GM15510 (cell line): ENCODE data around the gene CEPT1.

Experiments used
- POLR2A ChIP-seq: IDR thresholded peaks from 3 replicates; pipeline ENCODE4 v1.6.1; 2011; ENCODE audit warnings: borderline replicate concordance; ENCODE audit not compliant: insufficient read length; ENCODE audit errors: extremely low read depth

Gene CEPT1

DNA sequence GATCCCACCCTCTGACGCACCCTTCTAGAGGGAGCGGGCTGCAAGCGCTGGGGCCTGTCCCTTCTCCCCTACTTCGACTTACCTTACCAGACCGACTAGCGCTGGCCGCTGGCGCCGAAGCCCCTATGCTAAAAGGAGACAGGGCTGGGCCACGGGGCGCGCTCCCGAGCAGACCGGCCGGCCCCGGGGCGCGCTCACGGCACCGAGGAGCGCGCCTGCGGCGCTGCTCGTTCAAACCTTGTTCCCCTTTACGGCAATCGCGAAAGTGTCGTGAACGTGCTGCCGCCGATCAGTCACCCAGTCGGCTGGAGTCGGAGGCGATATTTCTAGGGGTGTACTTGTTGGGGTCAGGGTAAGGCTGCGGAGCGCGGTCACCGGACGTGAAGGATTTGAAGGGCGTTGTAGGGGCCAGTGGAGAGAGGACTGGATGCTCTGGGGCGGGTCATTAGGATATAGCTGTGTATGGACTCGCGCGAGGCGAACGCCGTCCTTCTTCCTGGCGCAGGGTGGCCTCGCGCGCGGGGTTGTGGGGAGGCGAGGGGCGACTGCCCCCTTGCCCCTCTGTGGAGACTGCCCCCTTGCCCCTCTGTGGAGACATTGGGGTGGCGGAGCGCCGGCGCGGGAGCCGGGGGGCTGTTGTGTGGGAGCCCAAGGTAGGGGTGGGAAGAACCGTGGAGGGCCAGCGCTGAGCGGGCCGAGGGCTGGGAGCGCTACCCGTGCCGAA is at the start of gene CEPT1, which contains the start of gene DRAM2:
Gene CEPT1, plus strand, starts transcription at position 268 of the 724 bp plus-strand sequence. CDS start 7,492 bp downstream, outside the sequence.
Gene DRAM2, minus strand, starts transcription at position 138 of the 724 bp plus-strand sequence. CDS start 8,539 bp downstream, outside the sequence.
- TF ChIP-seq POLR2A, result peak; percentile 81

DNA sequence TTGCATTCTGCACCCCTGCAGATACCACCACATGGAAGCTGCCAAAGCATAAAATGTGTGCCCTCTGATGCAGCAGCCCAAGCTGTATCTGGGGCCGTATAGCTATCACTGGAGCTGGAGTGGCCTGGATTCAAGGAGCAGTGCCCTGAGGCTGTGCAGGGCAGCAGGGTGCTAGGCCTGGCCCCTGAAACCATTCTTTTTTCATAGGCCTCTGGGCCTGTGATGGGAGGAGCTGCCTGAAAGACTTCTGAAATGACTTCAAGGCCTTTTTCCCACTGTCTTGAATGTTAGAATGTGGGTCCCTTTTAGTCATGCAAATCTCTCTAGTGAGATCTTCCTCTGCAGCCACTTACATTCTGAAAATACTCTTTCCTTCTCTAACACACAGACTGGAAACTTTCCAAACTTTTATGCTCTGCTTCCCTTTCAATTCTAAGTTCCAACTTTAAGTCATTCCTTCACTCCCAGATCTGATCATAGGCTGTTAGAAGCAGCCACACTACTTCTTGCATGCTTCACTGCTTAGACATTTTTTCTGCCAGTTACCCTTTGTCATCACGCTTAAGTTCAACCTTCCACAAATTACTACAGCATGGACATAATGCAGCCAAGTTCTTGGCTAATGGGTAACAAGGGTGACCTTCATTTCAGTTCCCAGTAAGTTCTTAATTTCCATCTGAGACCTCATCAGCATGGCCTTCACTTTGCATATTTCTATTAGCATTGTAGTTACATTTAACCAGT is 42.5 kb upstream of the CEPT1 start:
- no peak for TF ChIP-seq POLR2A

DNA sequence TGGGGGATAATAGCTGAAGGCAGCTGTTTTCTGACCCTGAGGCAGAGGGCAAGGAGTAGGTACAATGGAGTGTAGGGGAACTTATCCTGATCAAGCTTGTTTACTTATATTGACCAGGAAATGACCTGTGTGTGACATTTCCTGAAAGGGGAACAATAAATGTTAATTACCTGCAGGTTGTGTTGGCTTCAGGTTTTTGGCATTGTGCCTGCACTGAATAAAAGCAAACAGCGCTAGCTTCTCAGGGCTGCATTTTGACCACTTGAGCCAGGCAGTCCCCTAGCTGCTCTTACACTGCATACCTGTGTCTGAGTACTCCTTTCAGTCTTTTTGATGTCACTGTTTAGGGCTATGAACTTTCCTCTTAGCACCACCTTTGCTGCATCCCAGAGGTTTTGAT is 40.7 kb upstream of the CEPT1 start:
- no peak for TF ChIP-seq POLR2A

DNA sequence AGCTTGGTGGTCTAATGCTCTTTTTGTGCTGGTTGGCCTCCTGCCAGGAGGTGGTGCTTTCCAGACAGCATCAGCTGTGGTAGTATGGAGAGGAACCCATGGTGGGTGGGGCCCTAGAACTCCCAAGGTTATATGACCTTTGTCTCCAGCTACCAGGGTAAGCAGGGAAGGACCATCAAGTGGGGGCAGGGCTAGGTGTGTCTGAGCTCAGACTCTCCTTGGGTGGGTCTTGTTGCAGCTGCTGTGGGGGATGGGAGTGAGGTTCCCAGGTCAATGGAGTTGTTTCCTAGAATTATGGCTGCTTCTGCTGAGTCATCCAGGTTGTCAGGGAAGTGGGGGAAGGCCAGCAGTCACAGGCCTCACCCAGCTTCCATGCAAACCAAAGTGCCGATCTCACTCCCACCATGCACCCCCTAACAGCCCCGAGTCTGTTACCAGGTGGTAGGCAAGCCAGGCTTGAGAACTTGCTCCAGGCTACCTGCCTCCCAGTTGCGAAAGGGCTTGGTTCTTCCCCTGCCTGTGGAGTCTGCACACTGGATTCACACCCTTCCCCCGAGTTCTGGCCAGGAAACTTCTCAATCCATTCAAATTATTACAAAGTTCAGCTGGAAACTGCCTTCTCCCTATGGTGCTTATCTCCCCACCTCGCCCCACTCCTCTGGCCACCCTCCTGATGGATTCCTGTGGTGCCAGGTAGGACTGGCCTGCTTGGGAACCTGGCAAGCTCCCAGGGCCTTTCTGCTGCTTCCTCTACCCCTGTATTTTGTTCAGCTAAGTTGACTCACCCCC is 38.0 kb upstream of the CEPT1 start:
- no peak for TF ChIP-seq POLR2A

DNA sequence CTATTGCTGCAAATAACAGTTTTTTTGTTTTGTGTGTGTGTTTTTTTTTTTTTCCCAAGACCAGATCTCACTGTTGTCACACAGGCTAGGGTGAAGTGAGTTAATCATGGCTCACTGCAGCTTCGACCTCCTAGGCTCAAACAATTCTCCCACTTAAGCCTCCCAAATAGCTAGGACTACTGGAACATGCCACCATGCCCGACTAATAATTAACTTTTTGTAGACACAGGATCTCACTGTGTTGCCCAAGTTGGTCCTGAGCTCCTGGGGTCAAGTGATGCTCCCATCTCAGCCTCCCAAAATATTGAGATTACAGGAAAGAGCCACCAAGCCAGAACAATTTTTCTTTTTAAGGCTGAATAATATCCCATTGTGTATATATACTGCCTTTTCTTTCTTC is 35.0 kb upstream of the CEPT1 start:
- TF ChIP-seq POLR2A, result no peak

DNA sequence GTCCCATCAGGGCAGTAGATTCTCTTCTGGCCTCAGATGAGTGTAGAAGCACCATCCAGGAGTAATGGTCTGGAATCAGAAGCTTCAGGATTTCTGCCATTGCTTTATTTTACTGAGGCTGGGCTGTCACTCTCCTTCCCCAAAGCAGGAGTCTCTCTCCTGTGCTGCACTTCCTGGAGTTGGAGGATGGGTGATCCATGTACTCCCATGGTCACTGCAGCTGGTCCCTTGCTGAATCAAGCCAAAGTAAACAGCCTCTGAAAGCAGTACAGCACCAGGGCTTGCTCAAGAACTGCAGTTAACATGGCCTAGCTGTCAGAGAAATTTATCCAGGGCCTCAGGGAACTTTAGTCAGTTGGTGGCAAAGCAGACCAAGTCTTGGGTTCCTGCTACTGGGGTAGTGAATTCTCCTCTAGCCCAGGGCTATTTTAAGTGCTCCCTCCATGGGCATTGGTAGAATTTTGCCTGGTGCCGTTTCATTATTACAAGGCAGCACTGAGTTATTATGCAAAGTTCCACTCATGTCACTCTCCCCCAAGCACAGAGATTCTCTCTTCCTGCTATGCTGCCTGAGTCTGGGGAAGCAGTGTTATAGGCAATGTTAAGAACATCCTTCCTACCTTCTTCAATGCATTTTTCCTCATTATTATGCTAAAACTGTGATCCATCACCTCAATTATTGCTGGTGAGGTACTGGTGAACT is 29.7 kb upstream of the CEPT1 start:
- no peak for TF ChIP-seq POLR2A

DNA sequence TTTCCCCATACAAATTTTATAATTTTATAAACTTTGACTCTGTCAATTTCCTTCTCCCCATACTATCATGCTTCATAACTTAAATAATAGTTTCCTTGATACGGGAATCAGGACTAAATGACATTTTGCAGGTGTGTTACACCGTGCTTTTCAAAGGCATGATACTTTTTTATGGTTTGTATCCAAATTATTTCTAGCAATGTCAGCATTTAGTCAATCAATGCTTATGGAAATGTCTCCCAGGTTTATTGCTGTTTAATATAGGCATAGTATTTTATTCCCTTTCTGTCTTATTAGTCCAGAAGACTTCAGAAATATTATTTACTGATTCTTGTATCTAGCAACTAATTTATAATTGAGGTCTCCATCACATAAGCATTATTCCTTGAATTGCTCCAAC is 23.5 kb upstream of the CEPT1 start:
- no peak for TF ChIP-seq POLR2A

DNA sequence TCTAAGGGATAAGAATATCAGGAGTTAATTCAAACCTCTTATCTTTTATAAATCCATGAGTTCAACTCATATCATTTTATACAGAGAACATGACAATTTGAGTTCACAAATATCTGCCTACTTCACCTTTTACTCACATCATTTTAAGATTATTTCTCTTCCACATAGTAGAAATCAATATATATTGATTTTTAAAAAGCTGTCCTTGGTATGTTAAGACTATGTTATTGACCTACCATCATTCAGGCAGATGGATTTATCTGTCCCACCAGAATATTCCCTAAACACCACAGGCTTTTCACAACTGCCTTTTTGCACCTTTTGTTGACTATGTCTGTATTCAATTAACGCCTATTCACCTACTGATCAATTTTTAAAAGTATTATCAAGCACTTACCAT is 13.7 kb upstream of the CEPT1 start:
- no peak for TF ChIP-seq POLR2A

DNA sequence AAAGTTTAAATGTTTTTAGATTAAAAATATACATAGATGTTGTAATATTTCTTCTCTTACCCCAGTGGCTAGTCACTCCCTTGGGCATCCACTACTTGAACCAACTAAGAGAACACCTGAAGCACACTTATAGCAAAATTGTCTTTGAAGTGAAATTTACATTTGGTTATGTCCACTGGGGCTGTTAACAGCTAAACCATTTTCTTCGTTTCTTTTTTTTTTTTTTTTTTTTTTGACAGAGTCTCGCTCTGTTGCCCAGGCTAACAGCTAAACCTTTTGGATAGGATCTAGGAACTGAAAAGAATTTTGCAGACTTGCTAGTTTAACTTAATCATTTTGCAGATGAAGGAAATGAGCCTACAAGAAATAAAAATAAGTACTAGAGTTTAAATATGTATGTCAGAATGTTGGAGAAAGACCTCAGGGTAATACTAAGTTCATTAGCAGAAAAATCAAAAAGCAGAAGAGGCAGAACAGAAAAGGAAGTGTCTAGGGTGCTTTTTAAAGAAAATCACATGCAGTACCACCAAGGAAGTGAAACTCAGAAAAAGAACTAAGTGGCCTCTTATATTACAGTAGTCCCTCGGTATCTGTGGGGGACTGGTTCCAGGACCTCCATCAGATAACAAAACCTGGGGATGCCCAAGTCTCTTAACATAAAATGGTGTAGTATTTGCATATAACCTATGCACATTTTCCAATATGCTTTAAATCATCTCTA is 11.9 kb upstream of the CEPT1 start:
- TF ChIP-seq POLR2A, result peak; percentile 19

DNA sequence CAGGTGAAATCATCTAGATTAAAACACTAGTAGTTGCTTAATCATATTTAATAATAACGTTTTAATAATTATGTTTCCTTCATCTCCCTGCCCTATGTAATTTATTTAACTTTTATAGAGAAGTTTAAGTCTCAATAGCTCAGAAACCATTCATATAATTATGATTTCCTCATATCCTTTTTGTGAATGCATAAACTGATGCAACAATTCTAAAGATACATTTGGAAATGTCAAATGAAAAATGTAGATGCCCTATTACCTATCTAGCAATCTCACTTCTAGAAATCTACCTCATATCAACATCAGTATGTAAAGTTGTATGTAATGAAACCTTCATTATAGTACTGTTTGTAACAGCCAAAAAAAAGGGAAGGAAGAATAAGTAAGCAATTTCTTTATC is 10.6 kb upstream of the CEPT1 start:
- TF ChIP-seq POLR2A, result no peak

DNA sequence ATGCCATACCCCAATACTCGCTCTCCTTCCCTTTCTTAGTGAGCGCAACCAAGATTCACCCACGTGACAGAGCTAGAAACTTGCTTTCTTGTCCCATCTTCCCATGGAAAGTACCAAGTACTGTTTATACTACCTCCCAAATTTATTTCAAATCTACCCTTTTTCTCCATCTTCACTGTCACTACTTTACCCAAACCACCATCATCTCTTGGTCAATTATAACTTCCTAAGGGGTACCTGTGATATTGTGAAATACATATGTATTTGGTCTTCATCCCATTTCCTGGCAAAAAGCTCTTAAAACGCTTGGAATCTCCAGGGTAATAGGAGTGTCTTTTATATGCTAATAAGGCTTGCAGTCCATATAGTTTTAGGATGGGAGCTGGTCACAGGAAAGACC is 8.3 kb upstream of the CEPT1 start:
- no peak for TF ChIP-seq POLR2A

DNA sequence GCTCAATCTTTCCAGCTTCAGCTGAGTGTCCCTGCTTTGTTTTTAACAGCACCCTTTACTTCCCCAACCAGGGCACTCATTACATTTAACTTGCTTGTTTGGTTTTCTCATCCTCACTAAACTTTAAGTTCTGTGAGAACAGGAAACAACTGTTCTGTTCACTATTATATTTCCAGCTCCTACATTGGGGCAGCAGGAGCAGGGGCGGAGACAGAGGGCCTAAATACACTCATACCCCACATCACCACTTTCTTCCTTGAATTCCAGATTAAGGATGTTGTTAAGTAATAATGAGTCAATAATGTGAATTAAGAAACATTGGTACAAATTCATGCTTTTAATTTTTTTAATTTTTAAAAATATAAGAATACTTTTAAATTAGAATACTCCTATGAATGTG is 6.2 kb upstream of the CEPT1 start:
- TF ChIP-seq POLR2A, result no peak

DNA sequence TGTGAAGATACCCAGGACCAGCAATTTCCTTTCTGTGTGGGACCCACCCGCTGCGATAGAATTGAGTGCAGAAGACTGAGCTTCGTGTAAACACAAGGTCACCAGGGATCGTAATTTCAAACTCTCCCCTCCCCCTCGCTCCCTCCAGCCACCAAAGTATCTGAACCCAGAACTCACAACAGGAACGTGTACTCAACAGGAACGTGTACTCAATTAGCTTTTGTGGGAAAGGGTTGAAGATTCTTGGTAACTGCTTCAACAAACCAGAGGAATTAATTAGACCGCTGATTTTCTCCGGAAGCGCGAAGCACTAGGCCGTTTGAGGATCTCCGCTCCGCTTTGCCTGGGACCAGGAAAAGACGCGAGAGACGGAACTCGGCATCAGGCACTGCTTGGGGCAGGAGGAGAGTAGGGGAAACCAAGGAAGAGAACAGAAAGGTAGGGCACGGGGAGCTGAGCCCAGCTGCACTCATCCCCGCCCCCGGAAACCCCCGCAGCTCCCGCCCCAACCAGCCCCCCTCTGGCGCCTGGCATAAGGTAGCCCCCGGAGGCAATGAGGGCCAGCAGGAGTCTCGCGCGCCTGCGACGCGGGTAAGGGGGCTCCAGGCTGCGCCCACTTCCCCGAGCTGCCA is 583 bp upstream of the CEPT1 start:
- TF ChIP-seq POLR2A, result no peak

DNA sequence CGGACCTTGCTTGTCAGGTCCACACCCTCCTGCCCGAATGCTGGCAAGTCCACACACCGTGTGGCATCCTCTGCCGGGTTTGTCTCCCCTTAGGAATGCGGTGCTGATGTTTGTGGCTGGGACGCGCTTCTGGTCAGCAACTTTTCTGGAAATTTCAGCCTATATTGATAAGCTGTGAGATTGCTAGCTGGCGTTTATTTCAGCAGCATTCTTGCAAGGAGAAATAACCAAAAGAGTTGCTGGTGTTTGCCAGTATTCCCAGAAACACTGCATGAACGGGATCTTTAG is 601 bp downstream of the CEPT1 start:
- no peak for TF ChIP-seq POLR2A
